ENCODE measurements around the gene CERS3. TPM values are rescaled to one million over a fixed set of nuclear protein-coding genes. Genes with fewer than 3 reads are reported as not detected.
"Not testable (repeated sequence)": the region's sequence is repeated elsewhere in the genome, so short reads cannot be mapped to it uniquely, and the experiment has no call there.

Gene CERS3
- total RNA-seq, 4 donors from 2014 or later, result 0.11 TPM; not detected in 3

DNA sequence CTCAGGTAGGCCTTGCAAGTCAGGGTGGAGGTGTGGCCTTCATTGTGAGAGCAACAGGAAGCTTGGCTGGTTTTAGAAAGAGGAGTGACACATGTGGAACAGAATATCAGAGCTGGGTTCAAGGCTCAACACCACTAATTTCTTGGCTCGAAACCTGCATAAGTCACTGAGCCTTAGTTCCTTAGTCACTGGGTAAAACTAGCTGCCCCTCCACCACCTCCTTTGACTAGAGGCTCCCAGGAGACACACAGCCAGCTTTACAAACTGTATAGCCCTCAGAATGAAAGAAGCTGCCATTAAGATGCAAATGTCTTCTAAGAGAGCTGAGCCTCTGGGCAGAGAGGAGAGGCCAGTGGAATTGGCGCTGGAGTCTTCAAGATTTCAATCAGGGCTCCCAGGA, 67.7 kb downstream of the CERS3 start:
- Histone ChIP-seq H3K27me3 (no peaks in the 10 kb centered on the region), H3K27ac (replicated peaks in 1 of 4) (no peak overlapping the region), H3K9me3 (peaks cover 0 to 29% (median 17%) of the 10 kb centered on the region in 4 donors), H3K36me3 (no peaks in the 10 kb centered on the region), H3K4me1 (no peaks in the 10 kb centered on the region), H3K4me3 (no peak overlapping the region)
- intact Hi-C loops (cut with DNase I), result no loop called here
- no peak for DNase-seq (ENCODE audit: extremely low spot score)
- TF ChIP-seq EP300 (IDR thresholded peaks at IDR 0.05) (no peak), POLR2A (IDR thresholded peaks at IDR 0.05; ENCODE audit: low read depth) (no peak), POLR2AphosphoS5 (IDR thresholded peaks at IDR 0.05) (no peak)
- TF ChIP-seq, protein P1, sequence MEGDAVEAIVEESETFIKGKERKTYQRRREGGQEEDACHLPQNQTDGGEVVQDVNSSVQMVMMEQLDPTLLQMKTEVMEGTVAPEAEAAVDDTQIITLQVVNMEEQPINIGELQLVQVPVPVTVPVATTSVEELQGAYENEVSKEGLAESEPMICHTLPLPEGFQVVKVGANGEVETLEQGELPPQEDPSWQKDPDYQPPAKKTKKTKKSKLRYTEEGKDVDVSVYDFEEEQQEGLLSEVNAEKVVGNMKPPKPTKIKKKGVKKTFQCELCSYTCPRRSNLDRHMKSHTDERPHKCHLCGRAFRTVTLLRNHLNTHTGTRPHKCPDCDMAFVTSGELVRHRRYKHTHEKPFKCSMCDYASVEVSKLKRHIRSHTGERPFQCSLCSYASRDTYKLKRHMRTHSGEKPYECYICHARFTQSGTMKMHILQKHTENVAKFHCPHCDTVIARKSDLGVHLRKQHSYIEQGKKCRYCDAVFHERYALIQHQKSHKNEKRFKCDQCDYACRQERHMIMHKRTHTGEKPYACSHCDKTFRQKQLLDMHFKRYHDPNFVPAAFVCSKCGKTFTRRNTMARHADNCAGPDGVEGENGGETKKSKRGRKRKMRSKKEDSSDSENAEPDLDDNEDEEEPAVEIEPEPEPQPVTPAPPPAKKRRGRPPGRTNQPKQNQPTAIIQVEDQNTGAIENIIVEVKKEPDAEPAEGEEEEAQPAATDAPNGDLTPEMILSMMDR (IDR thresholded peaks at IDR 0.05), result no peak
- 67% methylated on average over 2 of the region's 2 CpGs for WGBS

DNA sequence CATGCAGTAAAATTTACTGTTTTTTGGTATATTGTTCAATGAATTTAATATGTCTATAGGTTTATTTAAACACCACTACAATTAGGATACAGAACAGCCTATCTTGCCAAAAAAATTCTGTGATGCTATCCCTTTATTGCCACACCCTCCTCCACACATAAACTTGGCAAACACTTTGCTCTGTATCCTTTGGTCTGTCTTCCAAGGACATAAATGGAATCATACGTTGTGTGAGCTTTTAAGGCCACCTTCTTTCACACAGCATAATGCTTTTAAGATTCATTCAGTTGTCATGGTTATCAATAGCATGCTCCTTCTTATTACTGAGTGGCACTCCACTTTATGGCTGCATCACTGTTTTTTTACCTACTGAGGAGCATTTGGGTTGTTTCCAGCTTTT, 71.5 kb downstream of the CERS3 start:
- Histone ChIP-seq H3K27ac (replicated peaks in 1 of 4) (no peak overlapping the region), H3K27me3 (no peaks in the 10 kb centered on the region), H3K9me3 (peaks cover 0 to 35% (median 18%) of the 10 kb centered on the region in 4 donors), H3K4me3 (no peak overlapping the region), H3K4me1 (no peaks in the 10 kb centered on the region), H3K36me3 (no peaks in the 10 kb centered on the region)
- WGBS, result 86% methylated on average over 1 of the region's 1 CpG
- TF ChIP-seq, protein P1 (IDR thresholded peaks at IDR 0.05), result no peak
- TF ChIP-seq POLR2A (IDR thresholded peaks at IDR 0.05; ENCODE audit: low read depth) (no peak), POLR2AphosphoS5 (IDR thresholded peaks at IDR 0.05) (no peak), EP300 (IDR thresholded peaks at IDR 0.05) (no peak)
- DNase-seq (ENCODE audit: extremely low spot score), result no peak
- intact Hi-C loops (cut with DNase I), result no loop called here

DNA sequence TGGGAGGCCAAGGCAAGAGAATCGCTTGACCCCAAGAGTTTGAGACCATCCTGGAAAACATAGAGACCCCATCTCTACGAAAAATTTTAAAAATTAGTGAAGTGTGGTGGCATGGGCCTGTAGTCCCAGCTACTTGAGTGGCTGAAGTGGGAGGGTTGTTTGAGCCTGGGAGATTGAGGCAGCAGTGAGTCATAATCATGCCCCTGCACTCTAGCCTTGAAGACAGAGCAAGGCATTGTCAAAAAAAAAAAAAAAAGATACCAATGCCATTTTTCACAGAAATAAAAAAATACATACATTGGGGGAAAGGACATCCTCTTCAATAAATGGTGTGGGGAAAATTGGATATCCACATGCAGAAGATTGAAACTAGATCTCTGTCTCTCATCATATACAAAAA, 74.6 kb downstream of the CERS3 start:
- Histone ChIP-seq H3K4me1 (no peaks in the 10 kb centered on the region), H3K27ac (replicated peaks in 1 of 4) (no peak overlapping the region), H3K27me3 (no peaks in the 10 kb centered on the region), H3K9me3 (peaks cover 0 to 41% (median 24%) of the 10 kb centered on the region in 4 donors), H3K4me3 (no peak overlapping the region), H3K36me3 (no peaks in the 10 kb centered on the region)
- TF ChIP-seq POLR2AphosphoS5 (IDR thresholded peaks at IDR 0.05) (no peak), EP300 (IDR thresholded peaks at IDR 0.05) (no peak), POLR2A (IDR thresholded peaks at IDR 0.05; ENCODE audit: low read depth) (no peak)
- TF ChIP-seq, protein P1 (IDR thresholded peaks at IDR 0.05), result no peak
- intact Hi-C loops (cut with DNase I), result no loop called here
- 69% methylated on average over 2 of the region's 2 CpGs for WGBS
- no peak for DNase-seq (ENCODE audit: extremely low spot score)

DNA sequence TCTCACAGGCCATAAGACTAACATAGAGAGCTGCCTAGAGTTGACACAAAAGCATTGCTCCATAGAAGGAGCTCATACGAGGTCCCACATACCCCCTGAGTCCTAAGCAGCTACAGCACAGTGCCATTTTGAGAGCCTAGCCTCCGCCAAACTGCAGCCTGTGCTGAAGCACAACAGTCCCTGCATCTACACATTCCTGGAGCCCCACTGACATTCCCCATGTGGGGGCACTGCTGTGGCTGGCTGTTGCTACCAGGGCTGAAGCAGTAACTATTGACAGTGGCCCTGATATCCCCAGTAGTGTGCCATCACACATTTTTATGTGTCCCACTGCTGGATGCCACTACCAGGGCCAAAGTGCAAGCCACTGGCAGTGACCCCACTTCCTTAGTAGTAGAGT, 80.3 kb downstream of the CERS3 start:
- TF ChIP-seq POLR2AphosphoS5 (IDR thresholded peaks at IDR 0.05) (no peak), EP300 (IDR thresholded peaks at IDR 0.05) (no peak), POLR2A (IDR thresholded peaks at IDR 0.05; ENCODE audit: low read depth) (no peak)
- TF ChIP-seq, protein P1 (IDR thresholded peaks at IDR 0.05), result no peak
- intact Hi-C loops (cut with DNase I), result no loop called here

DNA sequence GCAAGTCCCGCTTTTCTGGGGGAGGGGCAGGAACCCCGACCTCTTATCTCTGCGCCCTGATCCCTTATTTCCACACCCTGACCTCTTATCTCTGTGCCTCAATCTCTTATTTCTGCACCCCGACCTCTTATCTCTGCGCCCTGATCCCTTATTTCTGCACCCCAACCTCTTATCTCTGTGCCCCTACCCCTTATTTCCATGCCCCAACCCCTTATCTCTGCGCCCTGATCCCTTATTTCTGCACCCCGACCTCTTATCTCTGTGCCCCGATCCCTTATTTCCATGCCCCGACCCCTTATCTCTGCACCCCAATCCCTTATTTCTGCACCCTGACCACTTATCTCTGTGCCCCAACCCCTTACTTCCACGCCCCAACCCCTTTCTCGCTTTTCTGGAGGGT, 87.7 kb downstream of the CERS3 start:
- H3K9me3 ChIP-seq; DNase-seq (ENCODE audit: extremely low spot score); H3K27ac ChIP-seq (replicated peaks in 1 of 4); H3K27me3 ChIP-seq; intact Hi-C loops (cut with DNase I); H3K36me3 ChIP-seq; H3K4me3 ChIP-seq: not testable (repeated sequence)
- peaks cover 4 to 13% (median 6%) of the 10 kb centered on the region in 4 donors for H3K4me1 ChIP-seq
- WGBS, result 83% methylated on average over 11 of the region's 11 CpGs

More for the DNA sequence above, 80.3 kb downstream of the CERS3 start:
- WGBS, result no CpG with 5 or more reads among the region's 2 CpGs
- Histone ChIP-seq H3K9me3 (peaks cover 0 to 13% (median 3%) of the 10 kb centered on the region in 4 donors), H3K27me3 (no peaks in the 10 kb centered on the region), H3K27ac (replicated peaks in 1 of 4) (no peak overlapping the region), H3K36me3 (no peaks in the 10 kb centered on the region), H3K4me1 (no peaks in the 10 kb centered on the region), H3K4me3 (no peak overlapping the region)
- no peak for DNase-seq (ENCODE audit: extremely low spot score)

Data from esophagus muscularis mucosa (tissue), 4 donors.